Ovary (tissue), 9 donors: ENCODE results near the gene TRMT61A. TPM values are rescaled to one million over a fixed set of nuclear protein-coding genes. Genes with fewer than 3 reads are reported as not detected.
A peak's percentile ranks its signal among the peaks of the same experiment; 100 is the strongest.

Source experiments
- DNase-seq, 5 donors: peaks; one replicate each; pipeline ENCODE4 v3.0.0-alpha.2; 2019 to 2020
- H3K27ac ChIP-seq, 2 donors: fragments of 200-600 bp; one replicate each; pipeline versions ENCODE4 v1.5.1 to v1.8.0; 2019 to 2022
- H3K27me3 ChIP-seq: fragments of 200-600 bp; one replicate; pipeline ENCODE4 v1.8.0; 2022
- H3K36me3 ChIP-seq: fragments of 200-600 bp; sonication (generic); one replicate; pipeline ENCODE4 v1.5.1; 2019
- H3K4me1 ChIP-seq: one replicate; pipeline ENCODE4 v1.8.1; 2013; ENCODE audit warnings: mild to moderate bottlenecking, moderate library complexity; ENCODE audit not compliant: insufficient read depth
- H3K4me3 ChIP-seq: fragments of 200-600 bp; sonication (generic); one replicate; pipeline ENCODE4 v1.5.1; 2017
- H3K9me3 ChIP-seq, 2 donors: fragments of 200-600 bp in 1 of 2; sonication (generic) in 1 of 2; one replicate each; pipeline versions ENCODE4 v1.5.1 to v1.8.1; 2013 to 2019; ENCODE audit warnings: mild to moderate bottlenecking in 1 of 2, moderate library complexity in 1 of 2
- CTCF ChIP-seq, 3 donors: fragments of 450-650 bp in 2 of 3; fragments of 200-600 bp in 1 of 3; IDR thresholded peaks; one replicate each; pipeline versions ENCODE4 v1.5.1 to v1.8.0; 2016 to 2022; ENCODE audit warnings: antibody characterized with exemption in 3 of 3, mild to moderate bottlenecking in 1 of 3
- EP300 ChIP-seq: sonication (generic); formaldehyde crosslinking; IDR thresholded peaks from one replicate; pipeline ENCODE4 v1.6.1; 2017; ENCODE audit warnings: antibody characterized with exemption
- POLR2A ChIP-seq: fragments of 450-650 bp; IDR thresholded peaks from one replicate; pipeline ENCODE4 v1.6.1; 2017; ENCODE audit warnings: antibody characterized with exemption, mild to moderate bottlenecking, moderate library complexity
- WGBS, 3 donors: extraction: QIAGEN DNeasy Blood & Tissue Kit in 1 of 3; methylation state at CpG; one replicate each; pipeline versions ENCODE4 v1.1.5 to v1.1.7; 2013 to 2017; 5-methylcytosine and 5-hydroxymethylcytosine counted together
- intact Hi-C, 4 donors: fragments of 100-400 bp; cut with DNase I; formaldehyde crosslinking; loops; one replicate each; pipeline versions ENCODE4 v1.11.0 to v1.15.1; 2022 to 2023
- polyA plus RNA-seq, 2 donors: library from polyadenylated mRNA; stranded (reverse); fragments of 200-250 nt in 1 of 2; fragments of 350-450 nt in 1 of 2; fragmentation: Illumina TruSeq in 1 of 2; extraction: RNeasy Lipid Tissue Mini Kit (QIAGEN cat#74804) in 1 of 2; gene quantifications; one replicate each; pipeline ENCODE4 v1.2.3, GENCODE V29; 2013 to 2014
- total RNA-seq, 7 donors: library from RNA; depleted of rRNA in 2 of 7; stranded (reverse); fragments of >200 nt in 2 of 7; fragmentation: NEBNext Ultra II Directional in 3 of 7; extraction: Animal tissue kit (Norgen Biotek cat#: 25700) in 3 of 7; gene quantifications; one replicate each; pipeline versions ENCODE4 v1.1.0 to v1.2.4, GENCODE V29; 2016 to 2023
- donor health status: DM: no; HTN: no; CAD: no; lungs with moderate emphysema.
- donor health status: DM: no; HTN: no; CAD: no.
- donor health status: Bipolar disorder and iron deficiency.
- donor health status: DM: yes; HTN: yes; CAD: no.
- donor health status: DM: no; HTN: no; CAD: no.
- donor health status: DM: yes; HTN: yes; CAD: no.

Gene TRMT61A
- total and polyA plus RNA-seq, 9 donors, result 0.62 to 20.9 (median 12.8) TPM

DNA sequence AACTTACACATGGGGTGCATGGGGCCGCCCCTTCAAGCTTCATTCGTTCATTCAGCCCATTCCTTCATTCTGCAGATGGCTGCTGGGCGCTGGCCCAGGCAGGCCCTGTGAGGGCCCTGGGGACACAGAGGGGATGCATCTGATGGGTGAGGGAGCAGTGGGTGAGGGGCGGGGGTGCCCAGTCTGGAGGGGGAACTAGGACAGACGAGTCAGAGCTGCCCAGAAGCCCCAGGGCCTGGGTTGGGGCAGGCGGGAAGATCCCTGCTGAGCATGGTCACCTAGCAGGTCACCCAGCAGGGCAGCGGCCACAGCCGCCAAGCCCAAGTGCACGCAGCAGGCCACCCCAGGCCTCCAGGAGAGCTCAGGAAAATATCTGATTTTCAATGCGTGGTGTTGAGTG is 14.1 kb downstream of the TRMT61A start:
- intact Hi-C loops, result loop anchor here in 1 of 4 donors (5.0 kb wide), 1 partner anchor 41 kb away; no protein-coding TSS in a partner anchor
- DNase-seq, result peak; percentile 16 to 47 (median 29)

GRCh38 chr14:103543721-103544387 is 14.9 kb downstream of the TRMT61A start:
- intact Hi-C loops, result loop anchor here in 1 of 4 donors (5.0 kb wide), 1 partner anchor 42 kb away; no protein-coding TSS in a partner anchor
- peaks cover 29% of the 10 kb centered on the region for H3K4me1 ChIP-seq
- H3K9me3 ChIP-seq, result no peaks in the 10 kb centered on the region
- 50 to 54% (median 52%) methylated on average over 15 to 19 of the region's 19 CpGs for WGBS, 3 donors
- no peaks in the 10 kb centered on the region for H3K36me3 ChIP-seq
- H3K27ac ChIP-seq, result no peak overlapping the region
- DNase-seq, result peak; percentile 20 to 49 (median 35)
- no peaks in the 10 kb centered on the region for H3K27me3 ChIP-seq
- H3K4me3 ChIP-seq, result no peak overlapping the region
- TF ChIP-seq EP300 (no peak), CTCF (IDR thresholded peaks at IDR 0.05) (no peak), POLR2A (no peak)

More for the DNA sequence above, 14.1 kb downstream of the TRMT61A start:
- Histone ChIP-seq H3K27ac (no peak overlapping the region), H3K9me3 (no peaks in the 10 kb centered on the region), H3K36me3 (no peaks in the 10 kb centered on the region), H3K4me3 (no peak overlapping the region), H3K4me1 (peaks cover 29% of the 10 kb centered on the region), H3K27me3 (no peaks in the 10 kb centered on the region)
- TF ChIP-seq POLR2A, result no peak
- no peak for TF ChIP-seq EP300
- no peak for TF ChIP-seq CTCF (IDR thresholded peaks at IDR 0.05)
- 73 to 79% (median 78%) methylated on average over 10 of the region's 10 CpGs for whole genome bisulfite sequencing, 3 donors

GRCh38 chr14:103544388-103545218 is 15.6 kb downstream of the TRMT61A start:
- Histone ChIP-seq H3K36me3 (no peaks in the 10 kb centered on the region), H3K27me3 (no peaks in the 10 kb centered on the region), H3K9me3 (no peaks in the 10 kb centered on the region), H3K4me1 (peaks cover 29% of the 10 kb centered on the region), H3K4me3 (no peak overlapping the region), H3K27ac (no peak overlapping the region)
- intact Hi-C loops, result loop anchor here in 2 of 4 donors (5.0 kb wide), 1 partner anchor 42 kb away; no protein-coding TSS in a partner anchor
- peak; percentile 64 to 85 (median 77) for DNase-seq
- WGBS, 3 donors, result 37 to 44% (median 40%) methylated on average over 25 to 35 of the region's 35 CpGs
- TF ChIP-seq POLR2A, result no peak
- TF ChIP-seq EP300, result no peak
- no peak for TF ChIP-seq CTCF (IDR thresholded peaks at IDR 0.05)

DNA sequence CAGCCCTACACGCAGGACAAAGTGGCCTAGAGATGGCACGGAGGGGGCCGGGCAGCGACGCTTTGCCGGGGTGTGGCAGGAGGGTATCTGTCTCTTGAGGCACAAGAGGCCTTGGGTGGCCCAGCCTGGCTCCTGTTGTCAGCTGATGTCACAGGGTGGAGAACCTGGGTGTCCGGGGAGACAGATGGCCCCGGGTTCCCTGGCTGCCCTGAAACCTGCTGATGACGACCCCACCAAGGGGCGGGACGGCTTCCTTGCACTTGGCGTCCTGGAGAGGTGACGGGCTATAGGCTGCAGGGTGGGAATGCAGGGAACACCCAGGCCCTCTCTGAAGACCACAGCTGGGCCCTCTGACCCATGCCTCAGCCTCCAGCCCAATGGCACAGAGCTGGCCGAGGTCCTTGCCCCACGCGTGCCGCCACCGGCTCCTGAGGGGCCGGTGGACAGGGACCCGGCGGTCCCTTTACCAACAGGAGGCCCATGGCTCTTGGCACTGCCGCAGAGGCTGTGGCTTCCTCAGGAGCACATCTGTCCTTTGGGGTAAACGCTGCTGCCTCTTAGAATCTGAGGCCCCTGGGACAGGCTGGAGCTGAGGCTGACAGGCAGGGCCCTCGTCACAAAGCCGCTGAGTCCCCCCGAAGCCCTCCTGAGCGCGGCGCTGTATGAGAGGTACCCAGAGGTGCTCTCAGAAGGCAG is 16.4 kb downstream of the TRMT61A start:
- intact Hi-C loops, result loop anchor here in 1 of 4 donors (5.0 kb wide), 1 partner anchor 43 kb away; no protein-coding TSS in a partner anchor
- 87 to 92% (median 90%) methylated on average over 29 of the region's 29 CpGs for WGBS, 3 donors
- Histone ChIP-seq H3K27ac (no peak overlapping the region), H3K4me3 (no peak overlapping the region), H3K4me1 (peaks cover 27% of the 10 kb centered on the region), H3K9me3 (no peaks in the 10 kb centered on the region), H3K27me3 (no peaks in the 10 kb centered on the region), H3K36me3 (no peaks in the 10 kb centered on the region)
- TF ChIP-seq CTCF (IDR thresholded peaks at IDR 0.05) (no peak), EP300 (no peak), POLR2A (no peak)
- peak in 4 of 5 donors; percentile 18 to 42 (median 36) for DNase-seq
